KG1 (cell line): ENCODE data around the gene TCEANC.

ENCODE experiments used
- DNase-seq: peaks from one replicate; lab custom pipeline; 2025; lab: John Stamatoyannopoulos, UW

The TCEANC gene

DNA sequence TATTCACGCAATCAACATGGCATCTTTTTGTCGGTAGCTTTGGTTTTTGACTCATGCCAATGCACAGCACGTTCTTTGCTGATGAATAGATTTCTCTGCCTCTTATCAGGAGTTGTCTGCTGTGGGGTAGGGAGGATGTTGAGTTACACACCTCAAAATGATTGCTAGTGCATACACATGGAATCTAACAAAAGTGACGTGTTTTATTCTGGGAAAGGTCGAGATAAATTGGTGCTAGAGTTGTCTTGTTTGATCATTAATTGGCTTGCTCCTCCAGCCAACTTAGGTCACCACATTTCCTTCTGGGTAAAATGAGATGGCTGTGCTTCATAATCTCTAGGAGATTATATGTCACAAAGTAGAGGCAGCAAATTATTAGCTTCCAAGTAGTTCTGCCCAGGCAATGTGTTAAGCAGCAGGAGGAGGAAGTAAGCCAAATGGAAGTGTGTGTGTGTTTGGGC, 39.9 kb downstream of the TCEANC start:
- DNase-seq = no peak

DNA sequence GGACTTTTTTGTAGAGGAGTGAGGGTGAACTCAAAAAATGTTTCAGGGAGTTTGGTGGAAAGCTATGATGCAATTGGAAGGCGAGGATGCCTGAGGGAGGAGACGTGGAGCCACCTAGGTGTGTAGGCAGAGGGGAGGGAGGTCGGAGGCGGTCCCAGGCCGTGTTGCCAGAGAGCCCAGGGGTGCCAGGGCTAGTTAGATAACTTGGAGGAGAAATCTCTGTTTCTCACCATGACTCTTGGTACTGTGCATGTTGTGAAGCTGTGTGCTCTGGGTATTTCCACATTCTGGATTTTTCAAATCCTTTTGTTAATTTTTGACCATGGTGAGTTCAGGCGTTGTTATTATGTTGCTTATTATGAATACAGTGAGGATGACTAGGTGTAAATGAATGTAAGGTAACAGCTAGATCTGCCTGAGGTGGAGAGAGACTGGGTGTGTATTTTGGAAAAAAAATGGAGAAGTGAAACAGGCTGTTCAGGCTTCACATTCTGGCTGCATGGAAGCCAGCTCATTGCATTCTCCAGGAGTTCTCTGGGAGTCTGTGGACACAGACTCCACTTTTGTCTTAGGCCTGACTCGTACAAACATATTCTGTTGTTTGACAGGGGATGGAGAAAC, 40.5 kb downstream of the TCEANC start:
- DNase-seq = no peak

DNA sequence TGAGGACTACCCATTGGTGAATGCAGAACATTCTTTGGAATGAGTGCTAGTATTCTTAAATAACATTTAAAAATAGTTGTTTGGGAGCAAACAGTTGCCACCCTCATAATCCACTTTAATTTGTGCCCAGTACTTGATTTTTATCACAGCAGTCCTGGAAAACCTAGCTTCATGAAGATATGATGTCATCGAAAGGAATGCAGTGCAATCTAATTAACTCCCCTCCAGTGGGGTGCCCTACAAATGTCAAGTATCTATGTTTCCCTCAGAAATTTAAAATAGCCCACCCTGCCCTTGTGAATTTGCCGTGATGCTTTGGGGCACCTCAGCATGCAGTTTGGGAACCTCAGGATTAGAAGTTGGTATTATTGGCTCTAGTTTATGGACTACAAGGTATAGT, 41.4 kb downstream of the TCEANC start:
- DNase-seq = no peak

DNA sequence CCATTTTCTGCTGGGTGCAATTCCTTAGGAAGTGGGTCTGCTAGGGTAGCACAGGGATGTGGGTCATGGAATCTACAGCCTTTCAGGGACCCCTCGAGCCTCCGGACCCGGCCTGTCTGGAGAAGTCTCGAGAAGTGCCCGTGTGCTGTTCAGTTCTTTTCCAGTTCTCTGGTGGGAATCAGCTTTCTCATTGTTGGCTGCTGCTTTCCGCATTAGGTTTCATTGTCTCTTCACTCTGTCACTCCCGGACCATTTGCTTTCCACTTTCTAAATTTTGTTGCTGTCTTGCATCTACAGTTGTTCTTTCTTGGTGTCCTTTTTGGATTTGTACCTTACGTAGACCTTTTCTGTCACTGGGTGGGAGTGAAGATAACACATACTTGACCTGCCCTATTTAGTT, 42.0 kb downstream of the TCEANC start:
- no peak for DNase-seq

DNA sequence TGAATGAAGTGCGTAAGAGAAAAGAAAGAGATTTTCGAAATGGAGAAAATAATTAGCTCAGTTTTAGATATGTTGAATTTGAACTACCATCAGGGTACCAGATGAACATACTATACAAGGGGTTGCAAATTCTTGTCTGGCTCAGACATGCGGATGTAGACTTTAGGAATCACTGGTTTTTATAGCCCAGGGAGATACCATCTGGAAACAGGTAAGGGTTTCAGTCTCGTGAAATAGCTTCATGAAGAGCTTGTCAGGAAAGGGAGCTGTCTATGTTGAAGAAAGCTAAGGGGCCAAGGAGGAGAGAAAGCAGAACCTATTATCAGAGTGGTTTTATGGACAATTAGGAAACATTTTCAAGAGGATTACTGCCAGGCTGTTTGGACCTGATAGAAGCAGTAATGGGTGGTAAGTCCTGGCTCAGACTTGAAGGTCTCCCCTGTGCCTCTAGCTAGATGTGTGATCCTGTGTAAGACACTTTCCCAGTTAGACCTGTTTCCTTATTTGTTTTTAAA, 42.7 kb downstream of the TCEANC start:
- DNase-seq = no peak

DNA sequence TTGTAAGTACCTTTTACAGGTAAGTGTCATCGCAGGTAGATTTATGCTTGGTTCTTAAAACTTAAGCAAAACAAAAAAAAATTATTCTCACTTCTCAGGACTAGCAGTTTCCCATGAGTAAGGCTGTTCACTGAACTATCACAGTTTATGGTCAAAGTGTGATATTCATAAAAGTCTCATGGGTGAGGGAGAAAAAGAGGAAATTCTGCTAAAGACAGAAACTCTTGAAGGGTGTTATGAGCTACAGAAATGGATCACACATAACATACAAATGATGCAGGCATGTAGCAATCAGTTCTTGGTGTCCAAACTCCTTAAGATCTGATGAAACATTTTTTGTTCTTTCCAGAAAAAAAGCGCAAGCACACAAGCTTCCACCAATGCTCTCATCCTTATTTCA, 44.5 kb downstream of the TCEANC start:
- DNase-seq = no peak

DNA sequence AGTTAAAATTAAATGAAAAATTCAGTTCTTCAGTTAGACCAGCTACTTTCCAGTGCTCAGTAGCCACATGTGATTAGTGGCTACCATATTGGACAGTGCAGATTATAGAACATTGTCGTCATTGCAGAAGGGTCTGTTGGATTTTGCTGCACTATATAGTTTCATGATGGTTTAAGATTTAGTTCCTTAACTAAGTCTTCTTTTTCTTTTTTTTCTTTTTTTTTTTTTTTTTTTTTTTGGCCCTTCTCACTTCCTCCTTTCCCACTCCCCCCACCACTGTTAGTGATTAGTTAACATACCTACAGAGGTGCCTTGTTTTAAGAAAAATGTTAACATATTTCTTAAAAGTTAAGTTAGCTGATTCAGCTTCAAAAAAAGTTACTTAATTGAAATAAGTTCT, 45.0 kb downstream of the TCEANC start:
- DNase-seq = no peak

DNA sequence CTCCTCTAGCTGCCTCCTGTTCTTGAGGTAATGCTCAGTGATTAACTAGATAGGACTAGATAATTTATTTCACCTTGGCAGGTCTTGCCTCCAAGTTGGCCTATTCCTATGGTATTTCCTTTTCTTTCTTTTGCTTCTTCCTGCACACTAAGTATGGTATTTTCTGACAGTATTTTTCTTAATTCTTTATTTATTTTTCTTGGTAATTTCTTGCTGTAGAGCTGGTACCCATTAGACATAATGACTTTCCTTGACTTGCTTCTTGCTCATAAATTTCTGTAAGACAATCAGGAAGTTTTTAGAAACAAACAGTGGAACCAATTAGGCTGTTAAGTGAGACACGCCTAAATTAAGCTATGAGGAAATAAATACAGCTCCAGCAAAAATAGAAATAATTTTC, 45.5 kb downstream of the TCEANC start:
- no peak for DNase-seq

DNA sequence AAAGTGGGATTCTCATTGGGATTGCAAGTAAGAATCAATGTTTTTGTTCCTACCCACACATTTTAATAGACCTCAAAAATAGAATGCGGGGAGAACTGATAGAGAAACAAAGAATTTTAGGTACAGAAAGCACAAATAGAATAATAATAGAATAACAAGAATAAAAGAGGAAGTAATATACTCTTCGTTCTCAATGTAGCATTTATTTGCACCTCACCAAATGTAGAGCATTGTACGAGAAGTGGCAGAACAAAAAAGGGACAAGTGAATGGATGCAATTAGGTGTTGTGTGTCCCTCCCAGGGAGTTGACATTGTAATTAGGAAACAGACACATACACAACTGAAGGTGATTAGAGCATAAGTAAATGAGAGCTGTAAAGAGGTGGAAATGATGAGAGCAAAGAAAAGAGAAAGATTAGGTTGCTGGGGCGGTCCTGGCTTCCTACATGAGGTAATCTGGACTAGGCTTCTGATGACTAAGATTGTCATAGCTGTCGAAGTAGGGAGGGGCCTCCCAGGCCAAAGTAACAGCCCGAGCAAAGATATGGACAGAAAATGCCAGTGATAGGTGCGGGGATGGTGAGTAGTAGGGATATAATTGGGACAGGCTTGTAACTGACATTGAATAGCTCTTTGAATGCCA, 46.4 kb downstream of the TCEANC start:
- no peak for DNase-seq

DNA sequence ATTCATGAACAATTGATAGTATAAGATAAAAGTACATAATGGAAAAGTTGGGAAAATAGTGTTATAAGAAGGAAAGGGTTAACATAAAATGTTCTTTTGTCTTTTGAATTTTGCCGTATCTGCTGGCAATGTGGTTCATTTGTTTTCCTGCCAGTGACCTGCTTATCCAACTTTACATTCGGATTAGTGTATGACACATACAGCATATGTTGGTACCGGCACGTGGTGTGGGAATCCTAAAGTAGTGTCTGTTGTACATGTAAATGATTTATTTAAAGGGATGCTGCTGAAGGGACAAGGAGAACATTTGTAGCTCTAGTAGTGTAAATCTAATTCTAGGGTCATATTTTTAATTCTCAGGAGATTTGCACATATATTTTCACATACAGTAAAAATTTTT, 47.4 kb downstream of the TCEANC start:
- DNase-seq = no peak

DNA sequence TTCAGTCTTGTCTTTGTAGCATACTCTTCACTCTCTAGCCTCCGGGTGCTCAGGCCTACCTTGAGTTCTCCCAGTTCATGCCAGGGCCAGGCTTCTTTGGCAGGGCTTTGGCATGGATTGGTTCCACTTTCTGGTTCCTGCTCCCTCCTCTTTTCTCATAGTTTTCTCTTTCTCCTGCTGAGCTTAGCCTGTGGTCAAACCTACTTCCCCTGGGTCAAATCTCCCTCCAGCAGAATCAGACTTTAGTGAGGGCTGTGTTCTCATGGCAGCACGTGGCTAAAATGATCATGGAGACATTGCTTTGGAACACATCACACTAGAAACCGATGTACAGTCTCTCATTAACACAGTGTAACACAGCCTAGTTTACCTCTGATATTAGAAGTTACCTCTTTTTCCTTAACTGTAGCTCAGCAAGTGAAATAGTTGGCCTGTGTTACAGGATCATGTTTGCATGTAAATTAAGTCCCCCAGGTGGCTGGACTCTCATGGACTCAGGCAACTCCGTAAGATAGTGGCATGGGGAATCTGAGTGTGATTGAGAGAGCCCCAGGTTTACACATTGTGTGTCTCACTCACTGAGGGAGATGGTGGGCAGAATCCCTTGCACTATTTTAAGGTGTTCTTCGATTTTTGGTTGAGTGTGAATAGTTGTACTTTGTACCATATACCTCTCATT, 49.3 kb downstream of the TCEANC start:
- DNase-seq = no peak

DNA sequence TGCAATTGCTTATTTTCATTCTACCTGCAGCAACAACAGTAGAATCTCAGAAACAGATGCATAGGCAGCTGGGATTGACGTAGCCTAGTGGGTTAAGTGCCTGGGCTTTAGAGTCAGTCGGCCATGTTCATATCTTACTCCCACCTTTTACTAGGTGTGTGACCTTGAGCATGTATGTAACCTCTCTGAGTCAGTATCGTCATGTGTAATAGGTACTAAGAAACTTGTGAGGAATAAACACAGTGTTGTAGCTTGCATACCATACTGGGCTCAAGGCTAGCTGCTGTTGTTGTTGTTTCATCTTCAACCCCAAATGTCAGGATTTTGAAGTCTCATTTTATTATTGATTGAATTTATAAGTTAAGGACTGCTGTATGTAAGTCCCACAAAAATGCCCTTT, 50.2 kb downstream of the TCEANC start:
- DNase-seq = no peak

DNA sequence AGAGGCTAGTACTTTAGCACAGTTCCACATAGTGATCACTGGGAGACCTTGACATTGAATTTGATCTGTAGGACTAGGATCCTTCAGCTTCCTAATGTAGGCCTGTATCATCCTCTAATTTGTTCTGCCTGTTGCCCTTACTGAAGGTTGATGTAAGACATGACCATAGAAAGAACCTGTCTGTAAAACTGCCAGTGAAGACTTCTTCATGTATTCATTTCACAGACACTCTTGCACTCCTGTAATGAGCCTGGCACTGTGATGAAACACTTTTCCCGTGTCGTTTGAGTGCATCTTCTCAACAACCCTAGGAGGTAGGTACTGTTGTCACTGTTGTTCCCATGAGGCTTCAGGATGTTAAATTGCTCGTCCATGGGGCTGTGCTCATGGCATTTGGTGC, 50.6 kb downstream of the TCEANC start:
- no peak for DNase-seq

DNA sequence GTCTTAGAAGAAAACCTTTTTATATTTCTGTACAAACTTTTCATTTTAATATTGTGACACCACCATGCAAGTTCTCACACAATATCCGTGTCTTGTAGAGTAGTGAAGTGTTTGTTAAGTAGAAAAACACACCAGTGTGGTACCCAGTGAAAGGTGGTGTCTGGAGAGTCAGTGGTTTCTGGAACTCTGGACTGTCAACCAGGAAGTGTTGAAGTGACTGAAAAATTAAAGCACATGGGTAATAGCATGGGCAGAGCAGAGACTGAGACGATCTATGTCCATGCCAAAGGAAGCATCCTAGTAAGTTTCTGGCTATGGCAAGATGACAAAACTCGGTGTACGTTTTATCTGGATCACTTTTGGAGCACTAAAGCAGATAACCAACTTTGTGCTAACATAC, 58.2 kb downstream of the TCEANC start:
- no peak for DNase-seq
